D341Med (cell line): ENCODE data around the gene PRSS53.
"Not testable (repeated sequence)": the region's sequence is repeated elsewhere in the genome, so short reads cannot be mapped to it uniquely, and the experiment has no call there.

Experiments used
- DNase-seq: peaks from one replicate; pipeline ENCODE4 v3.0.0; 2012; ENCODE audit warnings: low spot score

The PRSS53 gene

DNA sequence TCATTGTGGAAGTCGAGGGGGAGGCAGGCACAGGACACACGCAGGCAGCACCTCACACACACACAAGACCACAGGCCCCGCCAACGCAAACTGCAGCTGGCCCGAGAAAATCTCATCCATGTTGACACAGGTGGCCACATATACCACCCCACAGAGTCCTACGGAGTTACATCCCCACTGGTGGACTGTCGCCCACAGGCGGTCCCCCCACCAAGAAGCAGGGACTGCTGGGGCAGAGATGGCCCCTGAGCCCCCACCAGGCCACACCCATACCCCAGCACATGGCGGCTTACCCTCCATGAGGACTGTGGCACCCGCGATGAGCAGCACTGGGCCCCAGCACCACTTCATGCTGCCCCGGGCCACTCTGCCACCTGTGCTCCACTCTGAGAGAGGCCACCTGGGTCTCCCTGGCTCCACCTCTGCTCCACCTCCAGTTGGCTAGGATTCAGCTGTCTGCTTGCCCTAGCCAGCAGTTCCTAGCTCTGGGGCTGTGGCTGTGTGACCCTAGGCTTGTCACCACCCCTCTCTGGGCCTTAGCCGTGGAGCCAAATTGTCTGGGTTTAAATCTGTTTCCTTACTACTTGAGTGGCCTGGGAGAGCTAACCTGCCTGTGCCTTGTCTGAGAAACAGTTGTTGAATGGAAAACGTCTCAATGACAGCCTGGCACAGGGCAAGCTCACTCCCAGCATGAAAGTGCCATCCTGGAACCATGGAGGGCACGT, at the start of gene PRSS53:
Gene PRSS53, minus strand, starts transcription at position 485 of the 725 bp plus-strand sequence. Its CDS starts 134 bp downstream, at position 351.
- DNase-seq, result peak; percentile 20

DNA sequence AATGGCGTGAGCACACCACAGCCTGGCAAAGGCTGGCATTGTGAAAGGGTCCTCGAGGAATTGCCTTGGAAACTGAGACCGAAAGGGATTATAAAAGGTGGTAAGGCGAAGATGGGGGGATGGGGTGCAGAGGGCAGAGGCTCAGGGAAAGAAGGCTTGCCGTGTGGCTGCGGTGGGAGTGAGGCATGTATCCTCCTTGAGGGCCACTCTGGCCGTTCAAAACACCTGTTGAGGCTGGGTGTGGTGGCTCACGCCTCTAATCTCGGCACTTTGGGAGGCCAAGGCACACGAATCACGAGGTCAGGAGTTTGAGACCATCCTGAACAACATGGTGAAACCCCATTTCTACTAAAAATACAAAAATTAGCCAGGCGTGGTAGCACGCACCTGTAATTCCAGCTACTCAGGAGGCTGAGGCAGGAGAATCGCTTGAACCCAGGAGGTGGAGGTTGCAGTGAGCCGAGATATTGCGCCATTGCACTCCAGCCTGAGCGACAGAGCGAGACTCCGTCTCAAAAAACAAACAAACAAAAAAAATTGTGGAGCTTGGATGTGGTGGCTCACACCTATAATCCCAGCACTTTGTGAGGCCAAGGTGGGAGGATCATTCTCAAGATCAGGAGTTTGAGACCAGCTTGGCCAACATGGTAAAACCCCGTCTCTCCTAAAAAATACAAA, 48.2 kb upstream of the PRSS53 start:
- not testable (repeated sequence) for DNase-seq

DNA sequence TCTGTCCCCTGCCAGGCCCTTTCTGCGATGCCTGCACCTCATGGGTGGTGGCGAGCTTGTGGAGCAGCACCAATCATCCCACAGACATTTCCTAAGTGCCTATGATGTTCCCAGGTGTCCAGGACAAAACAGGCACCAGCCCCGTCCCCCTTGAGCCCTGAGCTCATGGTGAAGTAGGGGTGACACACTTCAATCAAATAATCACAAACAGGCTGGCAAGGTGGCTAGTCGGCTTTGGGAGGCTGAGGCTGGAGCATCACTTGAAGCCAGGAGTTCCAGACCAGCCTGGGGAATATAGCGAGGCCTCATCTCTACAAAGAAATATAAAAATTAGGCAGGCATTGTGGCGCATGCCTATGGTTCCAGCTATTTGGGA, 47.5 kb upstream of the PRSS53 start:
- DNase-seq, result no peak

DNA sequence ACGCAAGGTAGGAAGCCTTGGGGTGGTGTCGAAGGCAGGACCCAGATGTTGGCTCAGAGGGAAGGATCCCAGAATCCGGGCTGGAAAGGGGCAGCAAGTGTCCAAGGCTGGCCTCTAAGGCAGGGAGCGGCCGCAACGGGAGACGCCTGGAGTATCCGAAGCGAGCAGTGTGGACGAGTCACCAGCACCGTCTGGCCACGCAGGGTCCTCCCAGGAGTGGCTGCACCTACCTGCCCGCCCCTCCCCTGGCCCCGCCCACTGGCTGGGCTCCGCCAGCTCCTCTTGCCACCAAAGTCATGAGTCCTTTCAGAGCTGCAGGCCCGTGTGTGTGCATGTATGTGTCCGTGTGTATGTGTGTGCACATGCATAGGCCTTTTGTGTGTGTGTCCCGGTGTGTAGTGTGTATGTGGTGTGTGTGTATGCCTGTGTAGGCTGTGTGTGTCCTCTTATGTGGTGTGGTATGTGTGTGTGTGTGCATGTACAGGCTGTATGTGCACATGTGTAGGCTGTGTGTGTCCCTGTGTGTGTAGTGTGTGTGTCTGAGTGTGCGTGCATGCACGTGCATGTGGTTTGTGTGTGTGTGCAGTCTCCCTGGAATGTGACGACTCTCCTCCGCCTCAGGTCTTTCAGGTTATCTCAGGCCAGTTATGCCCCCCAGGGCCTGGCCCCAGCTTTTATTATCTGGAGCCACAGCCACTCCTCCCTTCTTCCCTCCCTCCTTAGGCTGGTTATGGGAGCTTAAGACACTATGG, 47.0 kb upstream of the PRSS53 start, which contains the start of gene PRSS8:
Gene PRSS8, minus strand, starts transcription at position 193 of the 752 bp plus-strand sequence. CDS start 229 bp downstream, outside the sequence.
- peak; percentile 32 for DNase-seq

DNA sequence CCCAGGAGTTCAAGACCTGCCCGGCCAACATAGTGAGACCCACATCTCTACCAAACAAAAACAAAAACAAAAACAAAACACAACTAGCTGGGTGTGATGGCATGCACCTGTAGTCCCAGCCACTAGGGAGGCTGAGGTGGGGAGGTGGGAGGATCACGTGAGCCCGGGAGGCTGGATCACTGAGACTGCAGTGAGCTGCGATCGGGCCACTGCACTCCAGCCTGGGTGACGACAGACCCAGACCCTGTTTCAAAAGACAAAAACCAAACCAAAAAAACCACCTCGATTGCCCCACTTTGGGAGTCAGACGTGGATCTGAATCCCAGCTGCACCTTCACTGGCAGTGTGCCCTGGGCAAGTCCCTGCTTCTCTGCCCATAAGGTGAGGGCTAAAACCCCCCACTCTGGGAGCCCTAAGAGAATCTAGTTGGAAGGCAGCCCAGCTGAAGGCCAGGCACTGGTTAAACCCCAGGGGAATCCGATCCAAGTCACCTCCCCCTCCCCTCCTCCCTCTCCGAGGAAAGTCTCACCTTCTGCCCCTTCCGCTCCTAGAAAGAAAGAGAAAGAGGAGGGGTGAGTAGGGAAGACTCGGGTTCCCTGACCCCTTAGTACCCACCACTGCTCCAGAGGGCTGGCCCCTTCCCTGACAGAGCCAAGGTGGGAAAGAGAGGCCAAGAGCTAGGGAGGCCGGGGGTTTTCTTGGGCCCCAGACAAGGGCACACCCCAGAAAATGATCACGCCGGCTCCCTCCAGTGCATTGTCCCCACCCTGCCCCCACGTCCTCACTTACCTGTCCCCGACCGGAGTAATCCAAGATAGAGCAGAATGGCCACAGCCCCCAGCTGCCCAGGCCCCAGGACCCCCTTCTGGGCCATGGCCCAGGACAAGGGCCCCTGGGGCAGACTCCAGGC, 46.1 kb upstream of the PRSS53 start:
- peak; percentile 67 for DNase-seq

DNA sequence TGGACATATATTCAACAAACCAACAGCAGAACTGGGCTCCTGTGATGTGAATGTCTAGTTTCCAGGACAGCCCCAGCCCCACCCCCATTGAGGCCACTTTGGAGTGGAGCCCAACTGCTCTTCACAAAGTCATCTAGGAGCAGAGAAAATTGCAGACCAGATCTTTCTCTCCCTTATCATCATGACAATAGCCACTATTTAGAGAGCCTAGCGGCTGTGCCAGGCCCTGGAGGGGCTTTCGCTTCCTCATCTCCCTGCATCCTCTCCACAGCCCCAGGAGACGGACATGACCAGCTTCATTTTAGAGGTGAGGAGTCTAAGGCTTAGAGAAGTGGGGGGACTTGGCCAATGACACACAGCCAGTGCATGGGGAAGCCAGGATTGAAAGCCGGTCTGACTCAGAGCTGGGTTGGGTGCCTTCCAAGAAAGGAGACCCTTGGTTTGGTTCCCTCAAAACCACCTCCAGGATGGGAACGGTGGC, 45.4 kb upstream of the PRSS53 start:
- DNase-seq, result no peak

DNA sequence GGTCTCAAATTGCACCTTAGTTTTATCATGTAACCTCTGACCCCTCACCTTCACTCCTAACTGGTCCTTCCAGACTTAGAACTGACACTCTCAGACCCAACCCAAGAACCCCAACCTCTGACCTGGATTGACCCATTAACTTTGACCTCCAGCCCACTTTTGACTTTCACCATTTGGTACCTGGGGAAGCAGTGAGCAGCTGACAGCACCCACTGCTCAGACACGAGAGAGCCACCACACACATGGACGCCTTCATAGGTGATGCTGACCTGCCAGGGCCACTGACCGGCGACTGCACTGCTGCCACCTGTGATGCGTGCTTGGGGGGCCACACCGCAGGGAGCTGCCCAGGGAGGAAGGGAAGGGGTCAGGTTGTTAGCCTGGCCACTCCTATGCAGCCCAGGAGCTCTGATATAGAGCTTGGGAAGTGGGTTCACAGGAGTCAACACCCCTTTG, 44.3 kb upstream of the PRSS53 start:
- no peak for DNase-seq

DNA sequence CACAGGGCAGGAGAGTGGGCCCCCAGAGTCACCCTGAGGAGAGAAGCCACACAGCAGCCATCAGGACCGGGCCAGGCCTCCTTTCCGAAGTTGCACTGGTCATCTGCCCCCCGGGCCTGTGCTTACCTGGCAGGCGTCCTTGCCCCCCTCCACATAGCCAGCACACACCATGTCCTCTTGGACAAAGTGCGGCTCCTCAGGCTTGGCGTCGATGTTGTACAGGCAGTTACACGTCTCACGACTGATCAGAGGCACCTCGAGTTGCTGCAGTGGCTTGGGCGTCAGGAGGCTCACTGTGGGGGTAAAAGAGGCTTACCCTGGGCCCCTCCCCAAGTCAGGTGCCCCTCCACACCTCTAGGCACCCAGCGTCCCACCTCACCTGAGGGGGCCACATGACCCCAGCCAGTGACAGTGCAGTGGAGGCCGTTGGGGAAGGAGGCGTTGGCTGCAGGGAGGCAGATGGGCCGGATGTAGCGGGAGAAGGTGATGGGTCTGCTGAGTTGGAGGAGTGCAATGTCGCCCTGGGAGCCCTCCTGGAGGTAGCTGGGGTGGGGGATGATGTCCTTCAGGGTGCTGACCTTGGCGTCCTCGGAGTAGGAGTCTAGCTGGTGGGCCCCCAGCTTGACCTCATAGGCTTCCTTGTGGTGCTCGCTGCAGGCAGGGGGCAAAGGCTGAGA, 43.7 kb upstream of the PRSS53 start:
- DNase-seq, result no peak

DNA sequence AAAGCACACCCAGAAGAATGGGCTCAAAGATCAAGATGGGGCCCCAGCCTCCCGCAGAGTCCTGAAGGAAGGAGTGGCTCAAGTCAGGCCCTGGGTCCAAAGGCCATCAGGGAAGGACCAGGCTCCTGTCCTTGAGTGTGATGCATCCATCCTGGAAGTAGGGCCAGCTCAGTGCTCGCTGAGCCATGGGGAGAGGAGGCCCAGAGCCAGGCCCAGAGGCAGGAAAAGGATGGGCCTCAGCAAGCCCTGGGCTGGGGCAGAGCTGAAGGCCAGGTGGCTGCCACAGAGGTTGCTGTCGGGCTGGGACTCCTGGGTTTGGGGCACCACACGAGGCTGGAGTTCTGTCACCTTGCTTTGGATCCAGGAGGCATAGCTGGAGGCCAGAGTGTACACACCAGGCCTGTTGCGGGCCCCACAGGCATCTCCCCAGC, 43.1 kb upstream of the PRSS53 start:
- no peak for DNase-seq

DNA sequence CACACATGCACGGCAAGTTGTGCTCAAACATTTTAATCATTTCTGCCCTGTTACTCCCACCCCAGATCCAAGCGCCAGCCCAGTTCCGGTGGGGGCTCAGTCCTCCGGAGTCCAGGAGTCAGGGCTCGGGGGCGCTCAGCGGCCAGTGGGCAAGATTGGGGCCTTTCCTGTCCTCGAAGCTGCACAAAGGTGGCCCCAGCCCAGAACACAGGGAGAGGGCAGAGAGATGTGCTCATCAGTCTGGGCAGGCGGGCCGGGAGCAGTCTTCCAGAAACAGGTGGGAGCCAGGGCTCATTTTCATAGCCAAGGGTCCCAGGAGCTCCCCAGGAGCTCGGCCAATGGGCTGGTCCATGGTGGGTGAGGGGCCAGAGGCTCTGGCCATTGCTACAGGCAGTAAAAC, 42.7 kb upstream of the PRSS53 start:
- DNase-seq, result no peak

DNA sequence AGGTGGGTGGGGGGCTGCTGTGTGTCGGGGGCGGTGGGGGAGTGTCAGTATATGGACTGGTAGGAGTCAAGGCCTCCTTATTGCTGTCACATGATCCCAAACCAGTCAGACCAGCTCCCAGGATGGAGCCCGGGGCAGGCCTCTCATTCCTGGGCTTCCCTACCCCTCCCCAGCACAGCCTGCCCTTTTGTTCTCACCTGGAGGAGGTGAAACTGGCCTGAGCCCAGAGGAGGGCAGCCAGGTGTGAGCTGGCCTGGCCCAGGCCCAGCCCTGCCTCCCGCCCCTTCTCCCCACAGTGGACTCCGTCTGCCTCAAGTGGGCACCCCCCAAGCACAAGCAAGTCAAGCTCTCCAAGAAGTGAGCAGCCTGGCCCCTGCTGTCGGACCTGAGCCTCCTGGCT, 42.2 kb upstream of the PRSS53 start:
- DNase-seq, result no peak

DNA sequence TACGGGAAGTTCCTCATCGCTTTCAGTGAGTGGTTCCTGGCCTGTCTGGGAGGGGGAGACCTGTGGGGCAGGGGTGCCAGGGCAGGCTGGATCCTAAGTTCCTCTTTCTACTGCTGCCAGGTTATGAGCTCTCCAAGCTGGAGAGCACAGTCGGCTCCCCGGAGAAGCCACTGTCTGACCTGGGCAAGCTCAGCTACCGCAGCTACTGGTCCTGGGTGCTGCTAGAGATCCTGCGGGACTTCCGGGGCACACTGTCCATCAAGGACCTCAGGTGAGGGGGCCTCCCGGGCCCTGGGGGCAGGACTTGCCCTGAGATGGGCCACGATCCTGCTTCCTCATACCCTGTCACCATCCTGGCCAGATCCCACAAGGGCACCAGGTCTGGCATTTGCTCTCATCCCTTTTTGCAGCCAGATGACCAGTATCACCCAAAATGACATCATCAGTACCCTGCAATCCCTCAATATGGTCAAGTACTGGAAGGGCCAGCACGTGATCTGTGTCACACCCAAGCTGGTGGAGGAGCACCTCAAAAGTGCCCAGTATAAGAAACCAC, 41.7 kb upstream of the PRSS53 start:
- no peak for DNase-seq

DNA sequence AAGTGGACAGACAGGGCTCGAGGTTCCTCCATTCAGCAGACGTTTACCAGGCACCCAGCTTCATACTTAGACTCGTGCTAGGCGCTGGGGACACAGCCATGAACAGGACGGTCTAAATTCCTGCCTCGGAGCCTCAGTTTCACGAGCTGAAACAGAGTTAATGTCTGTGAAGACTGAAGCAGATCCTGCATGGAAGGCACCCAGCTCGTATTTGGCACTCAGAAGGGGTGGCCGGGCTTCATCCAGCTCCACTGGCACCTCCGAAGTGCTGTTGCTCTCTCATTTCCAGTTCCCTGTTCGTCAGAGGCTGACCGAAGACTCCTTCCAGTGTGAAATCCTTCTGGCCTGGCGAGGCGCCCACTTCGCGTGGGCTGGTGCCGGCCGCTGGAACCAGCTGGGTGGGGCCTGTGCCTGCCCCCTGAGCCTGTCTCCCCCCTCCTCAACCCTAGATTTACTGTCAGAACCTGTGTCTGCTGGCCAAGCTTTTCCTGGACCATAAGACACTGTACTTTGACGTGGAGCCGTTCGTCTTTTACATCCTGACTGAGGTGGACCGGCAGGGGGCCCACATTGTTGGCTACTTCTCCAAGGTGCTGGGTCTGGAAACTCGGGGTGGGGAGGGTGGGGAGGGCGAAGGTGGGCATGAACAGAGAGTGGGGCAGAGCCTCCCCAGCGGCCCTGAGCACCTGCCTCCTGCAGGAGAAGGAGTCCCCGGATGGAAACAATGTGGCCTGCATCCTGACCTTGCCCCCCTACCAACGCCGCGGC, 41.0 kb upstream of the PRSS53 start:
- DNase-seq, result no peak

DNA sequence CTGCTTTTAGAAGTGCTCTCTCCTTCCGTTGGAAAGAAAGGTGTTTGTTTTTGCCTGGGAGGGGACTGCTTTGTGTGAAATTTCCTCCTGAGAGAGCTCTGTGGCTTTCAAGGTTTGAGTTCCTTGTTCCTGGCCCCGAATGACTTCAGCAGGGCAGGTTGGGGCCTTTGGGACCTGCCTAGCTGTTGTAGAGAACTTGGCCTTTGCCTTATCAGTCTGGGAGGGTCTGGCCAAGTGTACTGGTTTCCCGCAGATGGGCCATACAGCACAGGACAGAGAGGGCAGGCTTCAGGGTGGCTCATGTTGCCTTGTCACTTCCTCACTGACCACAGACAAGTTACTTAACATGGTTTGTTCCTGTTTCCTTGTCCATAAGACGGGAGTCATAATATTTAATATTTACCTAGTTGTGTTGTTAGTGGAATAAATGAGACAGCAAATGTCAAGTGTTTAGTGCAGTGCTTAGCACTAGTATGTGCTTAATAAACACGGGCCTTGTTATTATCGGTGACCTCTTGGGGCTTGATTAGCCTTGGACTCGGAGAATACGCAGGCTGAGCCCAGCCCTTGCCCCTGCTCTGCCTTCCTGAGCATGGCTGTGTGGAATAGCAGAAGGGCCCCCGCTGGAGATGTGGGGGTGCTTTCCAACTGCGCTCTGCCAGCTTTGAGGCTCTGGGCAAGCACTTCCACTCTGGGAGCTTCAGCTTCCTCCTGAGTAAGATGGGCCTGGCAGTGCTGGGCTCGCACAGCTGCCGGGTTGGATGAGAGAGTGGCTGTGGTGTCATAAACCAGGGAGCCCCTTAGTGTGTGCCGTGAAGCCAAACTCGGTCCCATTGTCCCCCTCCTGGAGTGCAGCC, 40.2 kb upstream of the PRSS53 start:
- DNase-seq, result no peak

DNA sequence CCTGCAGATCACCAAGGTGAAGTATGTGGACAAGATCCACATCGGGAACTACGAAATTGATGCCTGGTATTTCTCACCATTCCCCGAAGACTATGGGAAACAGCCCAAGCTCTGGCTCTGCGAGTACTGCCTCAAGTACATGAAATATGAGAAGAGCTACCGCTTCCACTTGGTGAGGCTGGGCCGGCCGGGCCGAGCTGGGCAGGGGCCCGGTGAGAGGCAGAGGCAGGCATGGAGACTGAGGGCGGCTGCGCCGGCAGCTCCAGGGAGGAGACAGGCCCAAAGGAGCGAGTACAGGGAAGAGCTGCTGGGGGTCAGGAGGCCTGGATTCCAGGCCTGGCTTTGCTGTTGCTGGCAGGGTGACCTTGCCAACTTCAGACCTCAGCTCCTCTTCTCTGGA, 38.4 kb upstream of the PRSS53 start:
- DNase-seq, result no peak

DNA sequence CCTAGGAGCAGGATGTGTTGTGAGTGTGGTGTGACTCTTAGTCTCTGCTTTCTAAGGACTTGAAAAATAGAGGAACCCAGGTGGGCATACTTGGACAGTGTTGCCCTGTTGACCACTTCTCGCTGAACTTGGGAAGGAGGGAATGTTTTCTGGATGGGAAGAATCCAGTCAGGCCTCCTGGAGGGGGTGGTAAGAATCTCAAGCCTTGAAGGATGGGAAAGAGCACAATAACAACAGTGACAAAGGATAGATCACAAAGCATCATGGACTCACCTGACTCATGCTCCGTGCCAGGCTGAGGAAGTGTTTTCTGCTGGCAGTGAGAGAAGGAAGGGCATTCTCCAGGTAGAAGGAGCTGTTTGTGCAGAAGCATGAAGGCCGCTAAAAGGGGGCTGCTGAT, 37.1 kb upstream of the PRSS53 start:
- no peak for DNase-seq

DNA sequence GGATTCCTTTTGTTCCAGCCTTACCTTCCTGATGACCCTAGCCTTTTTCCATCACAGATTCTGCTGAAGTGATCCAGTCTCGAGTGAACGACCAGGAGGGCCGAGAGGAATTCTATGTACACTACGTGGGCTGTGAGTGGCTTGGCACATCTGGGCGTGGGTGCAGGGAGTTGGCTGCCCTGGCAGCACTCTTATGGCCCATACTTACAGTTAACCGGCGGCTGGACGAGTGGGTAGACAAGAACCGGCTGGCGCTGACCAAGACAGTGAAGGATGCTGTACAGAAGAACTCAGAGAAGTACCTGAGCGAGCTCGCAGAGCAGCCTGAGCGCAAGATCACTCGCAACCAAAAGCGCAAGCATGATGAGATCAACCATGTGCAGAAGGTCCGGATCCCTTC, 31.4 kb upstream of the PRSS53 start:
- no peak for DNase-seq

DNA sequence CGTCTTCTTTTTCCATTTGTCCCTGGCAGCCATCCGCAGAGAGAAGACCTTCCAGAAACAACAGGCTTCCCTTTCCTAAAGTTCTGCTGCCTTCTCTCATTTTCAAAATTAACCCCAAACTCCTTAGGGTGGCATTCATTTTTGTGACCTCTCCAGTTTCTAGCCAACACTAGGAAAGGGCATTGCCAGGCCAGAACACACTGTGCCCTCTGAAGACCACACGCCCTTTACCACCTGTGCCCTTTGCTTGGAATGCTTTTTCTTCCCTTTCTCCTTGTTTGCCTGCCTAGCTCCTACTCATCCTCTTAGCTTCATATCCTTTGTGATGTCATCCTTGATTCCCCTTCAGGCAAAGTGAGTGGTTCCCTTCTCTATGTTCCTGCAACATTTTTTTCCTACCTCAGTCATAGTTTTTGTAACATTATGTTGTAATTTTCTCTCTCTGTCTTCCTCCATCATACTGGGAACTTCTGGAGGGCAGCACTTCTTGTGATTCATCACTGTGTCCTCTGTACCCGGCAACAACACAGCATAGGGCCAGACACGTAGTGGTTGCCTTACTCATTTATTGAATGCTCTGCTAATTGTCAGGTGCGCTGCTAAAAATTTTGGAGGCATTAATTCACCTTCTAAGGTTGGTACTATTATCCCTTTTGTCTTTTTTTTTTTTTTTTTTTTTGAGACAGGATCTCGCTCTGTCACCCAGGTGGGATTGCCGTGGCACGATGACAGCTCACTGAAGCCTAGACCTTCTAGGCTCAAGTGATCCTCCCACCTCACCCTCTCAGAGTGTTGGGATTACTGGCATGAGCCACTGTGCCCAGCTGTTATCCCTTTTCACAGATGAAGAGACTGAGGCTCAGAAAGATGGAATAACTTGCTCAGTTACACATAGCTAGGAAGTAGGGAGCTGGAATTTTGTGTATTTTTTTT, 29.7 kb upstream of the PRSS53 start:
- no peak for DNase-seq
